Activated CD4-positive, alpha-beta T cell treated with anti-CD3 and anti-CD28 coated beads, Interleukin-2, Interleukin-6, amounts not matched to agents 100 ng/mL and 50 ng/mL, durations not matched to agents 16 hours and 8 hours (primary cell): ENCODE measurements around the gene RAMACL.
"Not testable (repeated sequence)": the region's sequence is repeated elsewhere in the genome, so short reads cannot be mapped to it uniquely, and the experiment has no call there.

Experiments used
- DNase-seq: peaks from one replicate; pipeline ENCODE4 v3.0.0-alpha.2; 2020

RAMACL gene

GRCh38 chr6:166553563-166554271 is 32.8 kb downstream of the RAMACL start:
- DNase-seq, result no peak

- DNase-seq, result no peak
Observed at GRCh38 chr6:166552600-166552999, 33.9 kb downstream of the RAMACL start.

- no peak for DNase-seq
Observed at GRCh38 chr6:166551754-166552495, 34.6 kb downstream of the RAMACL start.

GRCh38 chr6:166546653-166547052 is 39.8 kb downstream of the RAMACL start:
- no peak for DNase-seq

GRCh38 chr6:166545156-166546034 is 41.1 kb downstream of the RAMACL start:
- no peak for DNase-seq

GRCh38 chr6:166544296-166544605 is 42.2 kb downstream of the RAMACL start:
- no peak for DNase-seq

GRCh38 chr6:166543603-166544295 is 42.7 kb downstream of the RAMACL start:
- no peak for DNase-seq

GRCh38 chr6:166542580-166542912 is 43.9 kb downstream of the RAMACL start:
- no peak for DNase-seq

- peak; percentile 10 for DNase-seq
Observed at GRCh38 chr6:166541876-166542579, 44.5 kb downstream of the RAMACL start.

GRCh38 chr6:166541366-166541765 is 45.1 kb downstream of the RAMACL start:
- peak; percentile 24 for DNase-seq

- peak; percentile 63 for DNase-seq
Observed at GRCh38 chr6:166540631-166541331, 45.7 kb downstream of the RAMACL start.

GRCh38 chr6:166539543-166539942 is 46.9 kb downstream of the RAMACL start:
- DNase-seq, result no peak

GRCh38 chr6:166539011-166539385 is 47.5 kb downstream of the RAMACL start:
- not testable (repeated sequence) for DNase-seq

GRCh38 chr6:166538297-166539010 is 48.0 kb downstream of the RAMACL start:
- DNase-seq, result no peak

GRCh38 chr6:166534658-166535406 is 51.6 kb downstream of the RAMACL start:
- DNase-seq, result no peak

GRCh38 chr6:166533205-166533824 is 53.2 kb downstream of the RAMACL start:
- no peak for DNase-seq
